NCI-H146 treated with DMSO at 0.1 percent for 48 hours (cell line): ENCODE results near the gene PRDM13.
"Not testable (repeated sequence)": the region's sequence is repeated elsewhere in the genome, so short reads cannot be mapped to it uniquely, and the experiment has no call there.

Experiments
- DNase-seq: peaks from one replicate; lab custom pipeline; 2025; ENCODE audit not compliant: unreplicated experiment; lab: John Stamatoyannopoulos, UW

Gene PRDM13

GRCh38 chr6:99622044-99622443, 15.4 kb downstream of the PRDM13 start:
- not testable (repeated sequence) for DNase-seq

- no peak for DNase-seq
Measured at GRCh38 chr6:99629293-99629692, 22.7 kb downstream of the PRDM13 start.

- no peak for DNase-seq
Measured at GRCh38 chr6:99637629-99638028, 31.0 kb downstream of the PRDM13 start.

GRCh38 chr6:99638358-99638757, 31.7 kb downstream of the PRDM13 start:
- not testable (repeated sequence) for DNase-seq

GRCh38 chr6:99641270-99641669, 34.6 kb downstream of the PRDM13 start:
- no peak for DNase-seq

GRCh38 chr6:99645986-99646385, 39.4 kb downstream of the PRDM13 start:
- no peak for DNase-seq

- not testable (repeated sequence) for DNase-seq
Measured at GRCh38 chr6:99650091-99650571, 43.5 kb downstream of the PRDM13 start.

GRCh38 chr6:99660206-99660605, 53.6 kb downstream of the PRDM13 start:
- DNase-seq: no peak

- DNase-seq: no peak
Measured at GRCh38 chr6:99661870-99662269, 55.2 kb downstream of the PRDM13 start.

GRCh38 chr6:99662616-99663015, 56.0 kb downstream of the PRDM13 start:
- no peak for DNase-seq
